ENCODE results near the gene AMN.

The AMN gene

DNA sequence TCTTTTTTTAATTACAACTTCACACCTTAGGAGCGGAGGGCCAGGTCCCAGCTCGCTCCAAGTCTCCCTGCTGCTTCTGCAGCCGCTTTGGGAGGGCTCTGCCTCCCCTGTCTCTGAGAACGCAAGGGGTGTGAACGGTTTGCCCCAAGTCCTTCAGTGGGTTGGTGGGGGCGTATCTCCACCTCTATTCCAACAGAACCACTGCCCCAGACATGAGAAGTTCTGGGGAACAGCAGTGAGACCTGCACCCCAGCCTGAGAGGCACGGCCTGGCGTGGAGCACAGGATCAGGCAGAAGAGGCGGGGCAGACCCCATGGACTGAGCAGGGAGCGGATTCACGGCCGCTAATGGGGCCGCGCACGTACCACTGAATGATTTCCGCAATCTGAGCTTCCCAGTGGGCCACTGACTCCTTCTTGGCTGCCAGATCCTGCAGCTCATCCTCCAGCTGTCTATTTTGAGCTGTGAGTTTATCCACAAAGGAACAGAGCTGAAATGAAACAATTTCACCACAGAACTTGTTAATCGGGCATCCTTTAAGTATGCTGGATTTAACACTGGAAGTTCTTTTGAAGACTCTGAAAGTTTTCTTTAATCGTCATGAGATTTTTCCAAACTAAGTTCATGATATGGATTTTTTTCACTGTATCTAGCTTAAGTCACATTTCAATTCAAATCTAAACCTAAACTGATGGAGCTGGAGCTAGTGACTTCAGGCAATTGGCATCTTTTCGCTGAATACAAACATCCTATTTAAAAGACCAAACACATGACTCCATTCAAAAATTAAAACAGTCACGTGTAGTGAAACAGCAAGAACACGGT, 44.4 kb downstream of the AMN start:
- no peak for DNase-seq (ENCODE audit: low spot score)

- DNase-seq (ENCODE audit: low spot score), result peak; percentile 33
These were observed 45.0 kb downstream of the AMN start for GRCh38 chr14:102967506-102967795.

GRCh38 chr14:102968306-102968705, 45.8 kb downstream of the AMN start:
- no peak for DNase-seq (ENCODE audit: low spot score)

DNA sequence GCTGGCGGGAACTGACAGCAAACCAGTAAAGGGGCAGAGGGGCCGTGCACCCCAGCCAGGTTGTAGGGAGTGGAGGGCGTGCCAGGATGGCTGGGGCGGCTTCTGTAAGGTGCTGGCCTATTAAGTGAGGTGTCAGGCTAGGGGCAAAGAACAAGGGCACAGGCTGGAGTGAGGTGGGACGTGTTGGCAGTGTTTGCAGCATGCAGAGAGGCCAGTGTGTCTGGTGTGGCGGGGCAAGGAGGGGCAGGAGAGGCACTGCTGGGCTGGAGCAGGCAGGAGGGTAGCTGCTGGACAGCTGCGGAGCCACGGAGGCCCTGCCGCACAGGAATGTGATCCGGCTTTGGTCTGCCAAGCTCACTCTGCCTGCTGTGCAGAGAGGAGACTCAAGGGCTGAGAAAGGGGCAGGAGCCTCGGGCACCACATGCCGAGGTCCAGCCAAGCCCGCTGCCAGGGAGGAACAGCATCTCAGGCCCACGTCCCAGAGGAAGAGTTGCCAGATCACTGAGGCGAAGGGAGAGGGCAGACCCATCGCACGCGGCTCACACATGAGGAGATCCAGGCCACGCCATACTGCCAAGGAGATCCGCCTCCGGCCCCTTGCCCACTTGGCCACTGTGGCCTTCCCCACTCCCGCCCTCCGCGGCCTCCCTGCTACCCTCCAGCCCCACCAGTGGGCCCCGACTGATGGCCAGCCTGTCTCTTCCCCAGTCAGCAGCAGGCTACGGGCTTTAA, 46.8 kb downstream of the AMN start:
- DNase-seq (ENCODE audit: low spot score), result peak; percentile 38

GRCh38 chr14:102969901-102970300, 47.4 kb downstream of the AMN start:
- DNase-seq (ENCODE audit: low spot score), result no peak

GRCh38 chr14:102970496-102970895, 48.0 kb downstream of the AMN start:
- DNase-seq (ENCODE audit: low spot score), result no peak

- no peak for DNase-seq (ENCODE audit: low spot score)
These were observed 48.9 kb downstream of the AMN start for GRCh38 chr14:102971314-102971713.

DNA sequence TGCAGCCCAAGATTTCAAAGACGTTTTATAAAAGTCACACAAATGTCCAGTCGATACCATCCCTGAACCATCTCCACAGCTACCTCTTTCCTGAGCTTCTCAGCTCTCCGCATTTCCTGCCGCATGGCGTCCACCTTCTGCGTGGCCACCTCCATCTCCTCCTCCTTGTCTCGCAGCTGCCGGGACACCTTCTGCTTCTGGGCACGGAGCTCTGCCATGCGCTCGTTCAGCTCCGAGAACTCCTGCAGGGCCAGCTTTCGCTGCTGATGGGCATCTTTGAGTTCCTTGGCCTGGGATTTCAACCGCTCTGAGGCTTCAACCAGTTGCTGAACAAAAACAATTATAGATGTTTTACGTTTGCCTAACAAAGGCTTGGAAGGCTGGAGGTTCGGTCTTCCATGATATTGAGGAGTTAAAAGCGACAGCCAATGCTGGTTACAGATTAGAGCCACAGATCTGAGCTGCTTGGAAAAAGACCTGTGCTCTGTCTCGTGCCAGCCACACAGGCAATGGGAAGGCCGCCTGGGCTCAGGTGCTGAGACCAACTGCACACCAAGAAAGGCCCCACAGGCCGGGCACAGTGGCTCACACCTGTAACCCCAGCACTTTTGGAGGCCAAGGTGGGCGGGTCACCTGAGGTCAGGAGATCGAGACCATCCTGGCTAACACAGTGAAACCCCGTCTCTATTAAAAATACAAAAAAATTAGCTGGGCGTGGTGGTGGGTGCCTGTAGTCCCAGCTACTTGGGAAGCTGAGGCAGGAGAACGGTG, 49.6 kb downstream of the AMN start:
- DNase-seq (ENCODE audit: low spot score), result no peak

GRCh38 chr14:102973706-102974285, 51.3 kb downstream of the AMN start:
- no peak for DNase-seq (ENCODE audit: low spot score)

DNA sequence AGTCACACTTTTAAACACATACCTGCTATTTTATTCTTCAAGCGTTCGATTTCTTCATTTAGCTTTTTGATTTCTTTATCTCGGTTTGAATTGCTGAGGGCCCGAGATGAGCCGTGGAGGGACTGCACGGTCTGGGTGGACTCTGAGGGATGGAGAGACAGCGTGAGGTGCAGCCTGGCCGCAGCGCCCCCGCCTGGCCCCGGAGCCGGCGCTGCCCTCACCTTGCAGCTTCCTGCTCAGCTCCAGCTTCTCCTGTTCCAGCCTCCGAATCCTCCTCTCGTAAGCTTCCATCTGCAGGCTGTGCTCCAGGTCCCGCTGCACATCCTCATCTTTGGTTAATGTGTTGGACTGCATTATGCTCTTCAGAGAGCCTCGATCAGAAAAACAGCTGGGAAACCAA, 53.2 kb downstream of the AMN start:
- DNase-seq (ENCODE audit: low spot score), result no peak

- DNase-seq (ENCODE audit: low spot score), result peak; percentile 36
These were observed 55.0 kb downstream of the AMN start for GRCh38 chr14:102977475-102977874.

GRCh38 chr14:102979406-102979805, 56.9 kb downstream of the AMN start:
- no peak for DNase-seq (ENCODE audit: low spot score)

GRCh38 chr14:102980409-102980810, 57.9 kb downstream of the AMN start:
- DNase-seq (ENCODE audit: low spot score), result no peak
